ENCODE measurements around the gene STARD13. TPM values are rescaled to one million over a fixed set of nuclear protein-coding genes. Genes with fewer than 3 reads are reported as not detected.

The STARD13 gene
- 10 to 100 TPM; 36.8 to 65.6 (median 46.0) TPM for total RNA-seq

GRCh38 chr13:33285420-33286124, at the start of gene STARD13:
STARD13 (minus strand) TSS chr13:33285755; CDS start chr13:33285638, 117 bp downstream.
- H3K36me3 ChIP-seq: no peaks in the 10 kb centered on the region
- intact Hi-C loops (cut with DNase I; ENCODE audit: low total_unique reads): loop anchor here (5.0 kb wide), 1 partner anchor 257 kb away; no protein-coding TSS in a partner anchor
- H3K4me3 ChIP-seq: peak within 1 kb of the TSS; percentile 56 to 62
- peak within 1 kb of the TSS; percentile 94 to 98 for H3K27ac ChIP-seq
- H3K4me1 ChIP-seq: peaks cover 0 to 6% of the 10 kb centered on the region in 2 donors
- peak; percentile 94 to 97 for DNase-seq
- no peaks in the 10 kb centered on the region for H3K27me3 ChIP-seq
- TF ChIP-seq CTCF (IDR thresholded peaks at IDR 0.05) (peak; percentile 40 to 79 (median 58)), POLR2A (IDR thresholded peaks at IDR 0.05) (peak; percentile 79 to 93)
- no peaks in the 10 kb centered on the region for H3K9me3 ChIP-seq

- Histone ChIP-seq H3K4me3 (no peak overlapping the region), H3K27me3 (no peaks in the 10 kb centered on the region), H3K9me3 (no peaks in the 10 kb centered on the region), H3K27ac (no peak overlapping the region), H3K36me3 (no peaks in the 10 kb centered on the region), H3K4me1 (no peaks in the 10 kb centered on the region)
- no peak for DNase-seq
- intact Hi-C loops (cut with DNase I; ENCODE audit: low total_unique reads): no loop called here
- no peak for TF ChIP-seq CTCF (IDR thresholded peaks at IDR 0.05)
- no peak for TF ChIP-seq POLR2A (IDR thresholded peaks at IDR 0.05)
Observed at GRCh38 chr13:33334831-33335230, 49.3 kb upstream of the STARD13 start.

DNA sequence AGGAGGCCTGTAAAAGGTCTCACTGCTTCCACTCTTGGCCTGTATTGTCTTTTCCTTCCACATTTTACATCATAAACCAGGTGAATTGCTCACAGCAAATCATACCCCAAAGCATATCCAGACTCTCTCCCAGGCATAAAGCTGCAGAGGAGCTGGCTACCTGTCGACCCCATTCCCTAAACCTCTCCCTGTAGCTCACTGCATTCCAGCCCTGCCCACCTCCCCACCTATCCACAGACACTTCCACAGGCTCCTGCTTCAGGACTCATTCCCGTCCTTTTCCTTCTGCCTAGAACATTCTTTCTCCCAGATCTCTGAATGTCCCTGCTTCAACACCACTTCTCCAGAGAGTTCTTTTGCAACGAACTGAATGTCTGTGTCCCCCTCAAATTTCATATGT, 46.4 kb upstream of the STARD13 start:
- DNase-seq: no peak
- intact Hi-C loops (cut with DNase I; ENCODE audit: low total_unique reads): no loop called here
- no peaks in the 10 kb centered on the region for H3K36me3 ChIP-seq
- no peaks in the 10 kb centered on the region for H3K27me3 ChIP-seq
- no peaks in the 10 kb centered on the region for H3K4me1 ChIP-seq
- H3K4me3 ChIP-seq: no peak overlapping the region
- H3K27ac ChIP-seq: no peak overlapping the region
- TF ChIP-seq CTCF (IDR thresholded peaks at IDR 0.05) (no peak), POLR2A (IDR thresholded peaks at IDR 0.05) (no peak)
- H3K9me3 ChIP-seq: no peaks in the 10 kb centered on the region

- Histone ChIP-seq H3K36me3 (no peaks in the 10 kb centered on the region), H3K27me3 (no peaks in the 10 kb centered on the region), H3K9me3 (no peaks in the 10 kb centered on the region), H3K4me3 (no peak overlapping the region), H3K4me1 (no peaks in the 10 kb centered on the region), H3K27ac (no peak overlapping the region)
- DNase-seq: no peak
- TF ChIP-seq CTCF (IDR thresholded peaks at IDR 0.05): no peak
- no peak for TF ChIP-seq POLR2A (IDR thresholded peaks at IDR 0.05)
- intact Hi-C loops (cut with DNase I; ENCODE audit: low total_unique reads): no loop called here
Observed at GRCh38 chr13:33330483-33330882, 44.9 kb upstream of the STARD13 start.

- H3K9me3 ChIP-seq: no peaks in the 10 kb centered on the region
- no peaks in the 10 kb centered on the region for H3K4me1 ChIP-seq
- H3K27ac ChIP-seq: no peak overlapping the region
- TF ChIP-seq POLR2A (IDR thresholded peaks at IDR 0.05): no peak
- no peaks in the 10 kb centered on the region for H3K27me3 ChIP-seq
- DNase-seq: no peak
- no peaks in the 10 kb centered on the region for H3K36me3 ChIP-seq
- intact Hi-C loops (cut with DNase I; ENCODE audit: low total_unique reads): no loop called here
- no peak overlapping the region for H3K4me3 ChIP-seq
Observed at GRCh38 chr13:33328701-33329100, 43.1 kb upstream of the STARD13 start.
